ENCODE results near the gene RHOB.

- TF ChIP-seq CTCF (IDR thresholded peaks at IDR 0.05) = no peak
- TF ChIP-seq POLR2A (IDR thresholded peaks at IDR 0.05) = no peak
These were observed 41.3 kb downstream of the RHOB start for GRCh38 chr2:20488201-20488641.

Measured in uterus (tissue), 2 donors.